Esophagus squamous epithelium (tissue), 5 donors: Measurements from ENCODE around the gene TUBA1C. TPM values are rescaled to one million over a fixed set of nuclear protein-coding genes. Genes with fewer than 3 reads are reported as not detected.
"Not testable (repeated sequence)": the region's sequence is repeated elsewhere in the genome, so short reads cannot be mapped to it uniquely, and the experiment has no call there.

ENCODE experiments used
- DNase-seq: peaks from one replicate; lab custom pipeline; 2025; lab: John Stamatoyannopoulos, UW
- H3K27ac ChIP-seq, 4 donors: fragments of 200-600 bp; sonication (generic); one replicate each; pipeline ENCODE4 v1.5.1; 2016 to 2019; ENCODE audit warnings: mild to moderate bottlenecking in 1 of 4
- H3K27me3 ChIP-seq, 4 donors: fragments of 200-600 bp; sonication (generic); 1 replicate in 3 of 4; 2 replicates in 1 of 4; pipeline versions ENCODE4 v1.5.1 to v1.6.0; 2017 to 2021; ENCODE audit warnings: antibody characterized with exemption in 1 of 4
- H3K36me3 ChIP-seq, 3 donors: fragments of 200-600 bp; sonication (generic); one replicate each; pipeline ENCODE4 v1.5.1; 2016 to 2019
- H3K4me1 ChIP-seq, 3 donors: fragments of 200-600 bp; sonication (generic); one replicate each; pipeline ENCODE4 v1.5.1; 2017 to 2019
- H3K4me3 ChIP-seq, 4 donors: fragments of 200-600 bp; sonication (generic); 1 replicate in 3 of 4; 2 replicates in 1 of 4; pipeline ENCODE4 v1.5.1; 2016 to 2019; ENCODE audit warnings: mild to moderate bottlenecking in 2 of 4, moderate library complexity in 1 of 4
- H3K9me3 ChIP-seq, 3 donors: fragments of 200-600 bp; sonication (generic); one replicate each; pipeline ENCODE4 v1.5.1; 2016 to 2019
- CTCF ChIP-seq, 6 experiments: fragments of 450-650 bp in 4 of 6; fragments of 200-600 bp in 2 of 6; sonication (generic) in 2 of 6; IDR thresholded peaks; one replicate each; pipeline ENCODE4 v1.5.1; 2016 to 2019; ENCODE audit warnings: antibody characterized with exemption in 6 of 6, mild to moderate bottlenecking in 4 of 6, moderate library complexity in 4 of 6
- POLR2A ChIP-seq, 4 donors: fragments of 450-650 bp; IDR thresholded peaks; one replicate each; pipeline ENCODE4 v1.6.1; 2017; ENCODE audit warnings: antibody characterized with exemption in 4 of 4, mild to moderate bottlenecking in 4 of 4, moderate library complexity in 3 of 4
- WGBS, 2 donors: methylation state at CpG; one replicate each; pipeline ENCODE4 v1.1.5; 2018; 5-methylcytosine and 5-hydroxymethylcytosine counted together
- intact Hi-C: fragments of 100-400 bp; cut with DNase I; formaldehyde crosslinking; loops from one replicate; pipeline ENCODE4 v1.15.0; 2022
- total RNA-seq, 4 donors: library from RNA; depleted of rRNA; stranded (reverse); fragments of >200 nt; gene quantifications; one replicate each; pipeline ENCODE4 v1.1.0, GENCODE V29; 2016
- donor health status: DM: yes; HTN: yes; CAD: no.

TUBA1C gene
- total RNA-seq, 4 donors from 2014 or later = 587 to 1,132 (median 718) TPM

GRCh38 chr12:49301760-49302159 lies 36.9 kb downstream of the TUBA1C start:
- no peak for DNase-seq
- Histone ChIP-seq H3K27ac (no peak overlapping the region), H3K27me3 (peaks cover 3 to 90% (median 20%) of the 10 kb centered on the region in 4 donors), H3K4me3 (no peak overlapping the region), H3K36me3 (no peaks in the 10 kb centered on the region), H3K9me3 (no peaks in the 10 kb centered on the region), H3K4me1 (peaks cover 9 to 15% (median 11%) of the 10 kb centered on the region in 3 donors)
- TF ChIP-seq POLR2A (IDR thresholded peaks at IDR 0.05) = no peak
- TF ChIP-seq CTCF (IDR thresholded peaks at IDR 0.05) = no peak
- 59 to 66% methylated on average over 4 of the region's 4 CpGs for WGBS, 2 donors
- intact Hi-C loops = no loop called here

GRCh38 chr12:49304161-49304560 lies 39.3 kb downstream of the TUBA1C start:
- 74 to 88% methylated on average over 2 of the region's 2 CpGs for WGBS, 2 donors
- H3K4me3 ChIP-seq = no peak overlapping the region
- TF ChIP-seq CTCF (IDR thresholded peaks at IDR 0.05) (no peak), POLR2A (IDR thresholded peaks at IDR 0.05) (no peak)
- DNase-seq = no peak
- intact Hi-C loops = no loop called here
- no peaks in the 10 kb centered on the region for H3K36me3 ChIP-seq
- H3K27me3 ChIP-seq = peaks cover 0 to 80% (median under 1%) of the 10 kb centered on the region in 4 donors
- H3K27ac ChIP-seq = no peak overlapping the region
- H3K9me3 ChIP-seq = no peaks in the 10 kb centered on the region
- H3K4me1 ChIP-seq = no peaks in the 10 kb centered on the region

- DNase-seq = no peak
- TF ChIP-seq CTCF (IDR thresholded peaks at IDR 0.05) = no peak
- TF ChIP-seq POLR2A (IDR thresholded peaks at IDR 0.05) = no peak
- Histone ChIP-seq H3K27me3 (peaks cover 0 to 74% (median 0%) of the 10 kb centered on the region in 4 donors), H3K27ac (no peak overlapping the region), H3K9me3 (no peaks in the 10 kb centered on the region), H3K4me3 (no peak overlapping the region), H3K4me1 (no peaks in the 10 kb centered on the region), H3K36me3 (no peaks in the 10 kb centered on the region)
- 67 to 80% methylated on average over 6 of the region's 6 CpGs for WGBS, 2 donors
- intact Hi-C loops = no loop called here
These were observed 41.1 kb downstream of the TUBA1C start for GRCh38 chr12:49305762-49306510.

GRCh38 chr12:49309386-49309785 lies 44.5 kb downstream of the TUBA1C start:
- DNase-seq = no peak
- H3K27ac ChIP-seq = no peak overlapping the region
- no peaks in the 10 kb centered on the region for H3K4me1 ChIP-seq
- WGBS, 2 donors = 81 to 85% methylated on average over 7 of the region's 7 CpGs
- no peaks in the 10 kb centered on the region for H3K36me3 ChIP-seq
- TF ChIP-seq POLR2A (IDR thresholded peaks at IDR 0.05) (no peak), CTCF (IDR thresholded peaks at IDR 0.05) (no peak)
- no peak overlapping the region for H3K4me3 ChIP-seq
- peaks cover 0 to 41% (median 0%) of the 10 kb centered on the region in 4 donors for H3K27me3 ChIP-seq
- H3K9me3 ChIP-seq = no peaks in the 10 kb centered on the region
- intact Hi-C loops = no loop called here

GRCh38 chr12:49310451-49311000 lies 45.6 kb downstream of the TUBA1C start:
- H3K4me1 ChIP-seq, H3K4me3 ChIP-seq, H3K27ac ChIP-seq, intact Hi-C loops, H3K9me3 ChIP-seq, DNase-seq, H3K36me3 ChIP-seq: not testable (repeated sequence)
- 73 to 80% methylated on average over 1 to 2 of the region's 3 CpGs for WGBS, 2 donors
- peaks cover 0 to 32% (median 0%) of the 10 kb centered on the region in 4 donors for H3K27me3 ChIP-seq
